ENCODE results near the gene SERPINA6. TPM values are rescaled to one million over a fixed set of nuclear protein-coding genes. Genes with fewer than 3 reads are reported as not detected.

The SERPINA6 gene
- total RNA-seq, 1 experiment from 2014 or later = not detected

GRCh38 chr14:94332063-94332583 is 9.0 kb upstream of the SERPINA6 start:
- Histone ChIP-seq H3K27me3 (ENCODE audit: insufficient read depth, low read length) (no peaks in the 10 kb centered on the region), H3K36me3 (ENCODE audit: control insufficient read depth in 1 of 2, insufficient read depth in 2 of 2, low read length in 2 of 2) (no peaks in the 10 kb centered on the region), H3K4me3 (replicated peaks in 1 of 2; ENCODE audit: low read depth in 1 of 2, low read length in 2 of 2) (no peak overlapping the region), H3K79me2 (ENCODE audit: insufficient read depth, low read length) (no peaks in the 10 kb centered on the region), H3K27ac (ENCODE audit: low read depth, low read length) (no peak overlapping the region), H3K9ac (ENCODE audit: low read length) (no peak overlapping the region), H3K4me1 (ENCODE audit: control insufficient read depth in 1 of 2, insufficient read depth in 2 of 2, low read length in 2 of 2) (0 out of 4 replicates have a peak, but pooled peaks cover 0 to 3% of the 10 kb centered on the region in 2 experiments), H3K4me2 (ENCODE audit: low read length) (no peak overlapping the region), H3K9me2 (ENCODE audit: insufficient read depth) (no peaks in the 10 kb centered on the region), H3K9me3 (ENCODE audit: control insufficient read depth in 1 of 2, insufficient read depth in 1 of 2, low read depth in 1 of 2, low read length in 2 of 2) (no peaks in the 10 kb centered on the region), H4K20me1 (ENCODE audit: insufficient read depth) (no peaks in the 10 kb centered on the region), H2AFZ (ENCODE audit: low read depth, low read length, poor library complexity, severe bottlenecking) (no peak overlapping the region)
- RAD21 ChIA-PET (ENCODE audit: low non-redundant PET in 1 of 2, low total read pairs in 2 of 2, uncharacterized antibody in 2 of 2, unreplicated experiment in 2 of 2) = no interaction called here
- intact Hi-C loops (cut with micrococcal nuclease) = no loop called here
- ATAC-seq (no peak), DNase-seq (ENCODE audit: low read depth, low spot score) (no peak)
- BruUV-seq (replicated peaks) = no TSS peak
- TF ChIP-seq SP1 (IDR thresholded peaks at IDR 0.05; ENCODE audit: low read depth) (no peak), MAX (IDR thresholded peaks at IDR 0.05) (no peak)
- TF ChIP-seq, protein P1, sequence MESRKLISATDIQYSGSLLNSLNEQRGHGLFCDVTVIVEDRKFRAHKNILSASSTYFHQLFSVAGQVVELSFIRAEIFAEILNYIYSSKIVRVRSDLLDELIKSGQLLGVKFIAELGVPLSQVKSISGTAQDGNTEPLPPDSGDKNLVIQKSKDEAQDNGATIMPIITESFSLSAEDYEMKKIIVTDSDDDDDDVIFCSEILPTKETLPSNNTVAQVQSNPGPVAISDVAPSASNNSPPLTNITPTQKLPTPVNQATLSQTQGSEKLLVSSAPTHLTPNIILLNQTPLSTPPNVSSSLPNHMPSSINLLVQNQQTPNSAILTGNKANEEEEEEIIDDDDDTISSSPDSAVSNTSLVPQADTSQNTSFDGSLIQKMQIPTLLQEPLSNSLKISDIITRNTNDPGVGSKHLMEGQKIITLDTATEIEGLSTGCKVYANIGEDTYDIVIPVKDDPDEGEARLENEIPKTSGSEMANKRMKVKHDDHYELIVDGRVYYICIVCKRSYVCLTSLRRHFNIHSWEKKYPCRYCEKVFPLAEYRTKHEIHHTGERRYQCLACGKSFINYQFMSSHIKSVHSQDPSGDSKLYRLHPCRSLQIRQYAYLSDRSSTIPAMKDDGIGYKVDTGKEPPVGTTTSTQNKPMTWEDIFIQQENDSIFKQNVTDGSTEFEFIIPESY (IDR thresholded peaks at IDR 0.05; ENCODE audit: extremely low read depth, insufficient replicate concordance, low read length) = no peak
- CTCF ChIA-PET = no interaction called here
- POLR2A ChIA-PET = no interaction called here

- no peaks in the 10 kb centered on the region for H3K27me3 ChIP-seq (ENCODE audit: insufficient read depth, low read length)
- 0 out of 4 replicates have a peak, but pooled peaks cover 0 to 3% of the 10 kb centered on the region in 2 experiments for H3K4me1 ChIP-seq (ENCODE audit: control insufficient read depth in 1 of 2, insufficient read depth in 2 of 2, low read length in 2 of 2)
- DNase-seq (ENCODE audit: low read depth, low spot score) (no peak), ATAC-seq (no peak)
- ChIA-PET POLR2A (no interaction called here), RAD21 (ENCODE audit: low non-redundant PET in 1 of 2, low total read pairs in 2 of 2, uncharacterized antibody in 2 of 2, unreplicated experiment in 2 of 2) (no interaction called here), CTCF (no interaction called here)
- no peaks in the 10 kb centered on the region for H3K9me2 ChIP-seq (ENCODE audit: insufficient read depth)
- no peaks in the 10 kb centered on the region for H3K36me3 ChIP-seq (ENCODE audit: control insufficient read depth in 1 of 2, insufficient read depth in 2 of 2, low read length in 2 of 2)
- H3K79me2 ChIP-seq (ENCODE audit: insufficient read depth, low read length) = no peaks in the 10 kb centered on the region
- no peaks in the 10 kb centered on the region for H4K20me1 ChIP-seq (ENCODE audit: insufficient read depth)
- H3K4me2 ChIP-seq (ENCODE audit: low read length) = no peak overlapping the region
- intact Hi-C loops (cut with micrococcal nuclease) = no loop called here
- no peak overlapping the region for H3K9ac ChIP-seq (ENCODE audit: low read length)
- no peak overlapping the region for H3K4me3 ChIP-seq (replicated peaks in 1 of 2; ENCODE audit: low read depth in 1 of 2, low read length in 2 of 2)
- H3K9me3 ChIP-seq (ENCODE audit: control insufficient read depth in 1 of 2, insufficient read depth in 1 of 2, low read depth in 1 of 2, low read length in 2 of 2) = no peaks in the 10 kb centered on the region
- no TSS peak for BruUV-seq (replicated peaks)
- H2AFZ ChIP-seq (ENCODE audit: low read depth, low read length, poor library complexity, severe bottlenecking) = no peak overlapping the region
- no peak overlapping the region for H3K27ac ChIP-seq (ENCODE audit: low read depth, low read length)
- TF ChIP-seq MAX (IDR thresholded peaks at IDR 0.05) (no peak), EZH2 (IDR thresholded peaks at IDR 0.05) (no peak), RAD21 (IDR thresholded peaks at IDR 0.05; ENCODE audit: low read depth) (no peak), ZNF274 (IDR thresholded peaks at IDR 0.05; ENCODE audit: low read depth, low read length) (no peak), TCF7L2 (IDR thresholded peaks at IDR 0.05; ENCODE audit: borderline replicate concordance, extremely low read depth, insufficient read depth, insufficient read length) (no peak), EZH2phosphoT487 (IDR thresholded peaks at IDR 0.05; ENCODE audit: borderline replicate concordance) (no peak), EGR1 (IDR thresholded peaks at IDR 0.05; ENCODE audit: low read depth) (no peak), SP1 (IDR thresholded peaks at IDR 0.05; ENCODE audit: low read depth) (no peak), SRF (IDR thresholded peaks at IDR 0.05; ENCODE audit: low read depth) (no peak)
- TF ChIP-seq, protein P1 (IDR thresholded peaks at IDR 0.05; ENCODE audit: extremely low read depth, insufficient replicate concordance, low read length) = no peak
These were observed 8.3 kb upstream of the SERPINA6 start for GRCh38 chr14:94331462-94331861.

Data from HCT116 (cell line).